ENCODE measurements around the gene CEP120. TPM values are rescaled to one million over a fixed set of nuclear protein-coding genes. Genes with fewer than 3 reads are reported as not detected.

CEP120 gene
- total RNA-seq, 1 donor from 2014 or later, result 11.6 TPM

- H3K27me3 ChIP-seq, result no peaks in the 10 kb centered on the region
- intact Hi-C loops (cut with DNase I), result no loop called here
- peak overlapping the region in 1 of 2 donors; percentile 56 for H3K27ac ChIP-seq
- no peaks in the 10 kb centered on the region for H3K36me3 ChIP-seq
- no peak for TF ChIP-seq CTCF (IDR thresholded peaks at IDR 0.05)
- no peak overlapping the region for H3K4me3 ChIP-seq
- peaks cover 0 to 29% of the 10 kb centered on the region in 2 donors for H3K4me1 ChIP-seq
- DNase-seq (ENCODE audit: low spot score in 2 of 2), result no peak
- no peaks in the 10 kb centered on the region for H3K9me3 ChIP-seq
These were observed 64.9 kb downstream of the CEP120 start for GRCh38 chr5:123358304-123358703.

- Histone ChIP-seq H3K27ac (no peak overlapping the region), H3K27me3 (no peaks in the 10 kb centered on the region), H3K36me3 (no peaks in the 10 kb centered on the region), H3K9me3 (no peaks in the 10 kb centered on the region), H3K4me1 (peaks cover 0 to 12% of the 10 kb centered on the region in 2 donors), H3K4me3 (no peak overlapping the region)
- DNase-seq (ENCODE audit: low spot score in 2 of 2), result no peak
- no peak for TF ChIP-seq CTCF (IDR thresholded peaks at IDR 0.05)
- intact Hi-C loops (cut with DNase I), result no loop called here
These were observed 71.4 kb downstream of the CEP120 start for GRCh38 chr5:123351820-123352219.

GRCh38 chr5:123351240-123351639 is 72.0 kb downstream of the CEP120 start:
- H3K27me3 ChIP-seq, result no peaks in the 10 kb centered on the region
- H3K9me3 ChIP-seq, result no peaks in the 10 kb centered on the region
- intact Hi-C loops (cut with DNase I), result no loop called here
- H3K4me3 ChIP-seq, result no peak overlapping the region
- H3K36me3 ChIP-seq, result no peaks in the 10 kb centered on the region
- no peak overlapping the region for H3K27ac ChIP-seq
- H3K4me1 ChIP-seq, result peaks cover 0 to 15% of the 10 kb centered on the region in 2 donors
- TF ChIP-seq CTCF (IDR thresholded peaks at IDR 0.05), result no peak
- no peak for DNase-seq (ENCODE audit: low spot score in 2 of 2)

GRCh38 chr5:123350742-123351141 is 72.5 kb downstream of the CEP120 start:
- no peaks in the 10 kb centered on the region for H3K9me3 ChIP-seq

GRCh38 chr5:123344816-123345426 is 78.3 kb downstream of the CEP120 start:
- H3K4me3 ChIP-seq, result peak overlapping the region in 1 of 2 donors; percentile 33
- peaks cover 0 to 28% of the 10 kb centered on the region in 2 donors for H3K4me1 ChIP-seq
- intact Hi-C loops (cut with DNase I), result loop anchor here (2.0 to 5.0 kb wide), 3 partner anchors 43 to 250 kb away; no protein-coding TSS in a partner anchor
- H3K27ac ChIP-seq, result no peak overlapping the region
- no peaks in the 10 kb centered on the region for H3K27me3 ChIP-seq
- no peaks in the 10 kb centered on the region for H3K36me3 ChIP-seq
- TF ChIP-seq CTCF (IDR thresholded peaks at IDR 0.05), result peak; percentile 43 to 83 (median 73)
- no peaks in the 10 kb centered on the region for H3K9me3 ChIP-seq
- peak in 1 of 2 donors; percentile 69 for DNase-seq (ENCODE audit: low spot score in 2 of 2)

More at GRCh38 chr5:123350742-123351141, 72.5 kb downstream of the CEP120 start:
- Histone ChIP-seq H3K4me3 (no peak overlapping the region), H3K27me3 (no peaks in the 10 kb centered on the region), H3K27ac (no peak overlapping the region), H3K36me3 (no peaks in the 10 kb centered on the region), H3K4me1 (peaks cover 0 to 17% of the 10 kb centered on the region in 2 donors)
- DNase-seq (ENCODE audit: low spot score in 2 of 2), result no peak
- intact Hi-C loops (cut with DNase I), result no loop called here
- no peak for TF ChIP-seq CTCF (IDR thresholded peaks at IDR 0.05)
